ENCODE results near the gene AKAP7.

AKAP7 gene

GRCh38 chr6:131103901-131104300 is 31.4 kb upstream of the AKAP7 start:
- no CpG with 5 or more reads among the region's 1 CpG for WGBS (ENCODE audit: insufficient coverage)
- ChIA-PET CTCF (interaction anchor here (1.6 kb wide), 1 partner anchor 9 kb away, joined by 6 read pairs; no protein-coding TSS in a partner anchor), POLR2A (no interaction called here)
- Histone ChIP-seq H3K4me3 (ENCODE audit: control insufficient read depth in 1 of 7, extremely low read depth in 1 of 7, insufficient read depth in 4 of 7, low read depth in 2 of 7, low read length in 6 of 7) (no peak overlapping the region), H3K27ac (ENCODE audit: insufficient read depth in 1 of 2, low read depth in 1 of 2, low read length in 2 of 2, poor library complexity in 1 of 2, severe bottlenecking in 2 of 2) (no peak overlapping the region), H3K36me3 (ENCODE audit: control insufficient read depth in 4 of 4, insufficient read depth in 4 of 4, low read length in 3 of 4) (no peaks in the 10 kb centered on the region), H3K27me3 (replicated peaks in 2 of 5; ENCODE audit: control insufficient read depth in 4 of 5, insufficient read depth in 5 of 5, low read length in 4 of 5) (no peaks in the 10 kb centered on the region), H3K9me3 (ENCODE audit: control extremely low read depth in 1 of 5, control insufficient read depth in 4 of 5, insufficient read depth in 2 of 5, low read depth in 1 of 5, low read length in 4 of 5) (peaks cover 0 to 4% (median 0%) of the 10 kb centered on the region in 5 experiments), H3K4me1 (ENCODE audit: control extremely low read depth in 1 of 4, control insufficient read depth in 4 of 4, insufficient read depth in 4 of 4, low read length in 3 of 4) (no peaks in the 10 kb centered on the region)
- DNase-seq: no peak

GRCh38 chr6:131107151-131107550 is 28.1 kb upstream of the AKAP7 start:
- H3K27ac ChIP-seq (ENCODE audit: insufficient read depth in 1 of 2, low read depth in 1 of 2, low read length in 2 of 2, poor library complexity in 1 of 2, severe bottlenecking in 2 of 2): no peak overlapping the region
- H3K4me3 ChIP-seq (ENCODE audit: control insufficient read depth in 1 of 7, extremely low read depth in 1 of 7, insufficient read depth in 4 of 7, low read depth in 2 of 7, low read length in 6 of 7): no peak overlapping the region
- no CpG with 5 or more reads among the region's 1 CpG for WGBS (ENCODE audit: insufficient coverage)
- no peaks in the 10 kb centered on the region for H3K36me3 ChIP-seq (ENCODE audit: control insufficient read depth in 4 of 4, insufficient read depth in 4 of 4, low read length in 3 of 4)
- POLR2A ChIA-PET: no interaction called here
- no peak for DNase-seq
- H3K4me1 ChIP-seq (ENCODE audit: control extremely low read depth in 1 of 4, control insufficient read depth in 4 of 4, insufficient read depth in 4 of 4, low read length in 3 of 4): no peaks in the 10 kb centered on the region
- CTCF ChIA-PET: no interaction called here
- H3K9me3 ChIP-seq (ENCODE audit: control extremely low read depth in 1 of 5, control insufficient read depth in 4 of 5, insufficient read depth in 2 of 5, low read depth in 1 of 5, low read length in 4 of 5): no peaks in the 10 kb centered on the region
- H3K27me3 ChIP-seq (replicated peaks in 2 of 5; ENCODE audit: control insufficient read depth in 4 of 5, insufficient read depth in 5 of 5, low read length in 4 of 5): no peaks in the 10 kb centered on the region

DNA sequence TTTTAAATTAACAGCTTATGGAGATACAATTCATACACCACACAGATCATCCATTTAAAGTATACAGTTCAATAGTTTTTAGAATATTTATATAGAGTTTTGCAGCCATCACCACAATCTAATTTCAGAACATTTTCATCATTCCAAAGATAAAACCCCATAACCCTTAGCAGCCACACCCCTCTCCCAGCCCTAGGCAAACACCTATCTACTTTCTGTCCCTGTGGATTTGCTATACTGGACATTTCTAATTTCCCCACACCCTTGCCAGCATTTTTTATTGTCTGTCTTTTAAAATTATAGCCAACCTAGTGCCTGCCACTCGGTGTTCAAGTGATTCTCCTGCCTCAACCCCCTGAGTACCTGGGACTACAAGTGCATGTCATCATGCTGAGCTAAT is 23.0 kb upstream of the AKAP7 start:
- 100% methylated on average over 1 of the region's 1 CpG for whole genome bisulfite sequencing (ENCODE audit: insufficient coverage)
- CTCF ChIA-PET: no interaction called here
- POLR2A ChIA-PET: no interaction called here

GRCh38 chr6:131115651-131116050 is 19.6 kb upstream of the AKAP7 start:
- WGBS (ENCODE audit: insufficient coverage): 100% methylated on average over 1 of the region's 1 CpG
- no peaks in the 10 kb centered on the region for H3K9me3 ChIP-seq (ENCODE audit: control extremely low read depth in 1 of 5, control insufficient read depth in 4 of 5, insufficient read depth in 2 of 5, low read depth in 1 of 5, low read length in 4 of 5)
- no peak overlapping the region for H3K27ac ChIP-seq (ENCODE audit: insufficient read depth in 1 of 2, low read depth in 1 of 2, low read length in 2 of 2, poor library complexity in 1 of 2, severe bottlenecking in 2 of 2)
- H3K4me3 ChIP-seq (ENCODE audit: control insufficient read depth in 1 of 7, extremely low read depth in 1 of 7, insufficient read depth in 4 of 7, low read depth in 2 of 7, low read length in 6 of 7): no peak overlapping the region
- H3K27me3 ChIP-seq (replicated peaks in 2 of 5; ENCODE audit: control insufficient read depth in 4 of 5, insufficient read depth in 5 of 5, low read length in 4 of 5): no peaks in the 10 kb centered on the region
- POLR2A ChIA-PET: no interaction called here
- no peak for DNase-seq
- H3K36me3 ChIP-seq (ENCODE audit: control insufficient read depth in 4 of 4, insufficient read depth in 4 of 4, low read length in 3 of 4): no peaks in the 10 kb centered on the region
- CTCF ChIA-PET: interaction anchor here (1.5 to 4.1 kb wide), 2 partner anchors 231 to 234 kb away, joined by 3 to 29 read pairs; no protein-coding TSS in a partner anchor
- no peaks in the 10 kb centered on the region for H3K4me1 ChIP-seq (ENCODE audit: control extremely low read depth in 1 of 4, control insufficient read depth in 4 of 4, insufficient read depth in 4 of 4, low read length in 3 of 4)

More for the DNA sequence above, 23.0 kb upstream of the AKAP7 start:
- H3K27ac ChIP-seq (ENCODE audit: insufficient read depth in 1 of 2, low read depth in 1 of 2, low read length in 2 of 2, poor library complexity in 1 of 2, severe bottlenecking in 2 of 2): no peak overlapping the region
- no peak overlapping the region for H3K4me3 ChIP-seq (ENCODE audit: control insufficient read depth in 1 of 7, extremely low read depth in 1 of 7, insufficient read depth in 4 of 7, low read depth in 2 of 7, low read length in 6 of 7)
- no peaks in the 10 kb centered on the region for H3K36me3 ChIP-seq (ENCODE audit: control insufficient read depth in 4 of 4, insufficient read depth in 4 of 4, low read length in 3 of 4)
- no peaks in the 10 kb centered on the region for H3K27me3 ChIP-seq (replicated peaks in 2 of 5; ENCODE audit: control insufficient read depth in 4 of 5, insufficient read depth in 5 of 5, low read length in 4 of 5)
- no peaks in the 10 kb centered on the region for H3K9me3 ChIP-seq (ENCODE audit: control extremely low read depth in 1 of 5, control insufficient read depth in 4 of 5, insufficient read depth in 2 of 5, low read depth in 1 of 5, low read length in 4 of 5)
- no peaks in the 10 kb centered on the region for H3K4me1 ChIP-seq (ENCODE audit: control extremely low read depth in 1 of 4, control insufficient read depth in 4 of 4, insufficient read depth in 4 of 4, low read length in 3 of 4)
- DNase-seq: no peak

GRCh38 chr6:131116321-131116720 is 18.9 kb upstream of the AKAP7 start:
- no peak for DNase-seq
- no peaks in the 10 kb centered on the region for H3K27me3 ChIP-seq (replicated peaks in 2 of 5; ENCODE audit: control insufficient read depth in 4 of 5, insufficient read depth in 5 of 5, low read length in 4 of 5)
- 100% methylated on average over 2 of the region's 2 CpGs for WGBS (ENCODE audit: insufficient coverage)
- H3K27ac ChIP-seq (ENCODE audit: insufficient read depth in 1 of 2, low read depth in 1 of 2, low read length in 2 of 2, poor library complexity in 1 of 2, severe bottlenecking in 2 of 2): no peak overlapping the region
- H3K36me3 ChIP-seq (ENCODE audit: control insufficient read depth in 4 of 4, insufficient read depth in 4 of 4, low read length in 3 of 4): no peaks in the 10 kb centered on the region
- ChIA-PET POLR2A (no interaction called here), CTCF (interaction anchor here (1.2 to 4.1 kb wide), 2 partner anchors 231 to 239 kb away, joined by 3 to 29 read pairs; no protein-coding TSS in a partner anchor)
- no peaks in the 10 kb centered on the region for H3K9me3 ChIP-seq (ENCODE audit: control extremely low read depth in 1 of 5, control insufficient read depth in 4 of 5, insufficient read depth in 2 of 5, low read depth in 1 of 5, low read length in 4 of 5)
- H3K4me3 ChIP-seq (ENCODE audit: control insufficient read depth in 1 of 7, extremely low read depth in 1 of 7, insufficient read depth in 4 of 7, low read depth in 2 of 7, low read length in 6 of 7): no peak overlapping the region
- no peaks in the 10 kb centered on the region for H3K4me1 ChIP-seq (ENCODE audit: control extremely low read depth in 1 of 4, control insufficient read depth in 4 of 4, insufficient read depth in 4 of 4, low read length in 3 of 4)

GRCh38 chr6:131116755-131117360 is 18.4 kb upstream of the AKAP7 start:
- Histone ChIP-seq H3K9me3 (ENCODE audit: control extremely low read depth in 1 of 5, control insufficient read depth in 4 of 5, insufficient read depth in 2 of 5, low read depth in 1 of 5, low read length in 4 of 5) (no peaks in the 10 kb centered on the region), H3K27ac (ENCODE audit: insufficient read depth in 1 of 2, low read depth in 1 of 2, low read length in 2 of 2, poor library complexity in 1 of 2, severe bottlenecking in 2 of 2) (no peak overlapping the region), H3K4me3 (ENCODE audit: control insufficient read depth in 1 of 7, extremely low read depth in 1 of 7, insufficient read depth in 4 of 7, low read depth in 2 of 7, low read length in 6 of 7) (no peak overlapping the region), H3K4me1 (ENCODE audit: control extremely low read depth in 1 of 4, control insufficient read depth in 4 of 4, insufficient read depth in 4 of 4, low read length in 3 of 4) (no peaks in the 10 kb centered on the region), H3K36me3 (ENCODE audit: control insufficient read depth in 4 of 4, insufficient read depth in 4 of 4, low read length in 3 of 4) (no peaks in the 10 kb centered on the region), H3K27me3 (replicated peaks in 2 of 5; ENCODE audit: control insufficient read depth in 4 of 5, insufficient read depth in 5 of 5, low read length in 4 of 5) (no peaks in the 10 kb centered on the region)
- ChIA-PET CTCF (interaction anchor here (0.7 to 4.1 kb wide), 5 partner anchors 51 to 239 kb away, joined by 3 to 29 read pairs (median 3); no protein-coding TSS in a partner anchor), POLR2A (interaction anchor here (0.7 kb wide), 2 partner anchors 231 to 417 kb away, joined by 3 read pairs; no protein-coding TSS in a partner anchor)
- WGBS (ENCODE audit: insufficient coverage): 60% methylated on average over 1 of the region's 4 CpGs
- DNase-seq: peak; percentile 38 to 66 (median 53)

DNA sequence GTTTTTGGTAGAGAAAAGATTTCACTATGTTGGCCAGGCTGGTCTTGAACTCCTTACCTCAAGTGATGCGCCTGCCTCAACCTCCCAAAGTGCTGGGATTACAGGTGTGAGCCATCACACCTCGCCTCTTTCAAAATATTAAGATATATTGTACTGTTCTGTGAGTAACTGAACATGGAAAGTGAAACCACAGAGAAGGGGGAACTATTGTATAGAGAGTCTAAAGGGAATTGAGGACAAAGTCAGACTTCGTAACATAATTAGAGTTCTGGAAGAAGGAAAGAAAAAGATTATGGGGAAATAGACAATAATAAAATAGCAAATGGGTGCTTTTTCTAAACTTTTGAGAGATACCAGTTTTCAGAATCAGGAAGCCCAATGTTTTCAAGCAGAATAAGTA is 17.4 kb upstream of the AKAP7 start:
- no peaks in the 10 kb centered on the region for H3K27me3 ChIP-seq (replicated peaks in 2 of 5; ENCODE audit: control insufficient read depth in 4 of 5, insufficient read depth in 5 of 5, low read length in 4 of 5)
- H3K36me3 ChIP-seq (ENCODE audit: control insufficient read depth in 4 of 4, insufficient read depth in 4 of 4, low read length in 3 of 4): no peaks in the 10 kb centered on the region
- ChIA-PET CTCF (interaction anchor here (0.9 to 4.1 kb wide), 3 partner anchors 198 to 233 kb away, joined by 3 to 29 read pairs (median 3); no protein-coding TSS in a partner anchor), POLR2A (no interaction called here)
- 100% methylated on average over 1 of the region's 3 CpGs for WGBS (ENCODE audit: insufficient coverage)
- no peaks in the 10 kb centered on the region for H3K9me3 ChIP-seq (ENCODE audit: control extremely low read depth in 1 of 5, control insufficient read depth in 4 of 5, insufficient read depth in 2 of 5, low read depth in 1 of 5, low read length in 4 of 5)
- no peak overlapping the region for H3K4me3 ChIP-seq (ENCODE audit: control insufficient read depth in 1 of 7, extremely low read depth in 1 of 7, insufficient read depth in 4 of 7, low read depth in 2 of 7, low read length in 6 of 7)
- H3K4me1 ChIP-seq (ENCODE audit: control extremely low read depth in 1 of 4, control insufficient read depth in 4 of 4, insufficient read depth in 4 of 4, low read length in 3 of 4): no peaks in the 10 kb centered on the region
- DNase-seq: no peak
- no peak overlapping the region for H3K27ac ChIP-seq (ENCODE audit: insufficient read depth in 1 of 2, low read depth in 1 of 2, low read length in 2 of 2, poor library complexity in 1 of 2, severe bottlenecking in 2 of 2)

Data from common myeloid progenitor, CD34-positive (primary cell).